Measurements from ENCODE around the gene SND1.

The SND1 gene

GRCh38 chr7:128033246-128033645 is 381.3 kb downstream of the SND1 start:
- peaks cover 0 to 3% of the 10 kb centered on the region in 2 donors for H3K4me1 ChIP-seq (ENCODE audit: control insufficient read depth in 2 of 2, insufficient read depth in 2 of 2, low read length in 2 of 2)
- no peak overlapping the region for H3K4me3 ChIP-seq (ENCODE audit: low read length in 2 of 2)
- H3K9me3 ChIP-seq (ENCODE audit: control insufficient read depth in 2 of 2, low read length in 2 of 2), result no peaks in the 10 kb centered on the region
- no peak overlapping the region for H3K9ac ChIP-seq (ENCODE audit: low read depth in 1 of 2, low read length in 2 of 2)
- H3K36me3 ChIP-seq (ENCODE audit: control insufficient read depth in 2 of 2, insufficient read depth in 2 of 2, low read length in 2 of 2), result peaks cover 0 to 5% of the 10 kb centered on the region in 2 donors
- peaks cover 9 to 10% of the 10 kb centered on the region in 2 donors for H3K27me3 ChIP-seq (ENCODE audit: control insufficient read depth in 2 of 2, insufficient read depth in 2 of 2, low read length in 2 of 2)
- no peak overlapping the region for H3K27ac ChIP-seq (ENCODE audit: low read depth in 2 of 2, low read length in 2 of 2)

GRCh38 chr7:128034825-128035224 is 382.8 kb downstream of the SND1 start:
- H3K27me3 ChIP-seq (ENCODE audit: control insufficient read depth in 2 of 2, insufficient read depth in 2 of 2, low read length in 2 of 2), result peaks cover 5 to 10% of the 10 kb centered on the region in 2 donors
- H3K4me1 ChIP-seq (ENCODE audit: control insufficient read depth in 2 of 2, insufficient read depth in 2 of 2, low read length in 2 of 2), result peaks cover 0 to 6% of the 10 kb centered on the region in 2 donors
- H3K9ac ChIP-seq (ENCODE audit: low read depth in 1 of 2, low read length in 2 of 2), result no peak overlapping the region
- no peak overlapping the region for H3K27ac ChIP-seq (ENCODE audit: low read depth in 2 of 2, low read length in 2 of 2)
- H3K4me3 ChIP-seq (ENCODE audit: low read length in 2 of 2), result no peak overlapping the region
- H3K9me3 ChIP-seq (ENCODE audit: control insufficient read depth in 2 of 2, low read length in 2 of 2), result no peaks in the 10 kb centered on the region
- H3K36me3 ChIP-seq (ENCODE audit: control insufficient read depth in 2 of 2, insufficient read depth in 2 of 2, low read length in 2 of 2), result no peaks in the 10 kb centered on the region

GRCh38 chr7:128035712-128036111 is 383.7 kb downstream of the SND1 start:
- Histone ChIP-seq H3K9me3 (ENCODE audit: control insufficient read depth in 2 of 2, low read length in 2 of 2) (no peaks in the 10 kb centered on the region), H3K27ac (ENCODE audit: low read depth in 2 of 2, low read length in 2 of 2) (no peak overlapping the region), H3K27me3 (ENCODE audit: control insufficient read depth in 2 of 2, insufficient read depth in 2 of 2, low read length in 2 of 2) (peaks cover 4 to 5% of the 10 kb centered on the region in 2 donors), H3K4me1 (ENCODE audit: control insufficient read depth in 2 of 2, insufficient read depth in 2 of 2, low read length in 2 of 2) (peaks cover 0 to 5% of the 10 kb centered on the region in 2 donors), H3K9ac (ENCODE audit: low read depth in 1 of 2, low read length in 2 of 2) (no peak overlapping the region), H3K36me3 (ENCODE audit: control insufficient read depth in 2 of 2, insufficient read depth in 2 of 2, low read length in 2 of 2) (no peaks in the 10 kb centered on the region), H3K4me3 (ENCODE audit: low read length in 2 of 2) (no peak overlapping the region)

GRCh38 chr7:128036226-128036940 is 384.4 kb downstream of the SND1 start:
- Histone ChIP-seq H3K4me3 (ENCODE audit: low read length in 2 of 2) (no peak overlapping the region), H3K9ac (ENCODE audit: low read depth in 1 of 2, low read length in 2 of 2) (no peak overlapping the region), H3K27ac (ENCODE audit: low read depth in 2 of 2, low read length in 2 of 2) (no peak overlapping the region), H3K36me3 (ENCODE audit: control insufficient read depth in 2 of 2, insufficient read depth in 2 of 2, low read length in 2 of 2) (no peaks in the 10 kb centered on the region), H3K27me3 (ENCODE audit: control insufficient read depth in 2 of 2, insufficient read depth in 2 of 2, low read length in 2 of 2) (peaks cover 4 to 5% of the 10 kb centered on the region in 2 donors), H3K4me1 (ENCODE audit: control insufficient read depth in 2 of 2, insufficient read depth in 2 of 2, low read length in 2 of 2) (peaks cover 0 to 5% of the 10 kb centered on the region in 2 donors), H3K9me3 (ENCODE audit: control insufficient read depth in 2 of 2, low read length in 2 of 2) (no peaks in the 10 kb centered on the region)

- Histone ChIP-seq H3K9ac (ENCODE audit: low read depth in 1 of 2, low read length in 2 of 2) (no peak overlapping the region), H3K4me3 (ENCODE audit: low read length in 2 of 2) (no peak overlapping the region), H3K27ac (ENCODE audit: low read depth in 2 of 2, low read length in 2 of 2) (no peak overlapping the region), H3K36me3 (ENCODE audit: control insufficient read depth in 2 of 2, insufficient read depth in 2 of 2, low read length in 2 of 2) (no peaks in the 10 kb centered on the region), H3K27me3 (ENCODE audit: control insufficient read depth in 2 of 2, insufficient read depth in 2 of 2, low read length in 2 of 2) (peaks cover 4 to 5% of the 10 kb centered on the region in 2 donors), H3K9me3 (ENCODE audit: control insufficient read depth in 2 of 2, low read length in 2 of 2) (no peaks in the 10 kb centered on the region), H3K4me1 (ENCODE audit: control insufficient read depth in 2 of 2, insufficient read depth in 2 of 2, low read length in 2 of 2) (peaks cover 0 to 5% of the 10 kb centered on the region in 2 donors)
Measured at GRCh38 chr7:128037081-128037480, 385.1 kb downstream of the SND1 start.

GRCh38 chr7:128037880-128038619 is 386.1 kb downstream of the SND1 start:
- Histone ChIP-seq H3K27me3 (ENCODE audit: control insufficient read depth in 2 of 2, insufficient read depth in 2 of 2, low read length in 2 of 2) (peaks cover 0 to 3% of the 10 kb centered on the region in 2 donors), H3K9ac (ENCODE audit: low read depth in 1 of 2, low read length in 2 of 2) (no peak overlapping the region), H3K9me3 (ENCODE audit: control insufficient read depth in 2 of 2, low read length in 2 of 2) (no peaks in the 10 kb centered on the region), H3K4me3 (ENCODE audit: low read length in 2 of 2) (no peak overlapping the region), H3K27ac (ENCODE audit: low read depth in 2 of 2, low read length in 2 of 2) (no peak overlapping the region), H3K36me3 (ENCODE audit: control insufficient read depth in 2 of 2, insufficient read depth in 2 of 2, low read length in 2 of 2) (no peaks in the 10 kb centered on the region), H3K4me1 (ENCODE audit: control insufficient read depth in 2 of 2, insufficient read depth in 2 of 2, low read length in 2 of 2) (peaks cover 0 to 5% of the 10 kb centered on the region in 2 donors)

GRCh38 chr7:128039544-128039953 is 387.6 kb downstream of the SND1 start:
- no peaks in the 10 kb centered on the region for H3K9me3 ChIP-seq (ENCODE audit: control insufficient read depth in 2 of 2, low read length in 2 of 2)
- H3K27ac ChIP-seq (ENCODE audit: low read depth in 2 of 2, low read length in 2 of 2), result no peak overlapping the region
- H3K9ac ChIP-seq (ENCODE audit: low read depth in 1 of 2, low read length in 2 of 2), result no peak overlapping the region
- H3K4me1 ChIP-seq (ENCODE audit: control insufficient read depth in 2 of 2, insufficient read depth in 2 of 2, low read length in 2 of 2), result peaks cover 2 to 5% of the 10 kb centered on the region in 2 donors
- peaks cover 0 to 4% of the 10 kb centered on the region in 2 donors for H3K36me3 ChIP-seq (ENCODE audit: control insufficient read depth in 2 of 2, insufficient read depth in 2 of 2, low read length in 2 of 2)
- H3K27me3 ChIP-seq (ENCODE audit: control insufficient read depth in 2 of 2, insufficient read depth in 2 of 2, low read length in 2 of 2), result no peaks in the 10 kb centered on the region
- H3K4me3 ChIP-seq (ENCODE audit: low read length in 2 of 2), result no peak overlapping the region

- Histone ChIP-seq H3K36me3 (ENCODE audit: control insufficient read depth in 2 of 2, insufficient read depth in 2 of 2, low read length in 2 of 2) (peaks cover 0 to 4% of the 10 kb centered on the region in 2 donors), H3K27ac (ENCODE audit: low read depth in 2 of 2, low read length in 2 of 2) (no peak overlapping the region)
Measured at GRCh38 chr7:128040205-128040604, 388.2 kb downstream of the SND1 start.

GRCh38 chr7:128041203-128041602 is 389.2 kb downstream of the SND1 start:
- Histone ChIP-seq H3K9ac (ENCODE audit: low read depth in 1 of 2, low read length in 2 of 2) (no peak overlapping the region), H3K27me3 (ENCODE audit: control insufficient read depth in 2 of 2, insufficient read depth in 2 of 2, low read length in 2 of 2) (no peaks in the 10 kb centered on the region), H3K27ac (ENCODE audit: low read depth in 2 of 2, low read length in 2 of 2) (no peak overlapping the region), H3K4me1 (ENCODE audit: control insufficient read depth in 2 of 2, insufficient read depth in 2 of 2, low read length in 2 of 2) (peaks cover 2 to 5% of the 10 kb centered on the region in 2 donors), H3K4me3 (ENCODE audit: low read length in 2 of 2) (no peak overlapping the region), H3K36me3 (ENCODE audit: control insufficient read depth in 2 of 2, insufficient read depth in 2 of 2, low read length in 2 of 2) (peaks cover 0 to 4% of the 10 kb centered on the region in 2 donors), H3K9me3 (ENCODE audit: control insufficient read depth in 2 of 2, low read length in 2 of 2) (no peaks in the 10 kb centered on the region)

More at GRCh38 chr7:128040205-128040604, 388.2 kb downstream of the SND1 start:
- Histone ChIP-seq H3K9ac (ENCODE audit: low read depth in 1 of 2, low read length in 2 of 2) (no peak overlapping the region), H3K4me3 (ENCODE audit: low read length in 2 of 2) (no peak overlapping the region), H3K4me1 (ENCODE audit: control insufficient read depth in 2 of 2, insufficient read depth in 2 of 2, low read length in 2 of 2) (peaks cover 2 to 5% of the 10 kb centered on the region in 2 donors), H3K27me3 (ENCODE audit: control insufficient read depth in 2 of 2, insufficient read depth in 2 of 2, low read length in 2 of 2) (no peaks in the 10 kb centered on the region), H3K9me3 (ENCODE audit: control insufficient read depth in 2 of 2, low read length in 2 of 2) (no peaks in the 10 kb centered on the region)

- H3K9me3 ChIP-seq (ENCODE audit: control insufficient read depth in 2 of 2, low read length in 2 of 2), result no peaks in the 10 kb centered on the region
- no peak overlapping the region for H3K9ac ChIP-seq (ENCODE audit: low read depth in 1 of 2, low read length in 2 of 2)
- no peak overlapping the region for H3K4me3 ChIP-seq (ENCODE audit: low read length in 2 of 2)
- peaks cover 2 to 5% of the 10 kb centered on the region in 2 donors for H3K4me1 ChIP-seq (ENCODE audit: control insufficient read depth in 2 of 2, insufficient read depth in 2 of 2, low read length in 2 of 2)
- H3K36me3 ChIP-seq (ENCODE audit: control insufficient read depth in 2 of 2, insufficient read depth in 2 of 2, low read length in 2 of 2), result peaks cover 0 to 4% of the 10 kb centered on the region in 2 donors
- H3K27ac ChIP-seq (ENCODE audit: low read depth in 2 of 2, low read length in 2 of 2), result no peak overlapping the region
- no peaks in the 10 kb centered on the region for H3K27me3 ChIP-seq (ENCODE audit: control insufficient read depth in 2 of 2, insufficient read depth in 2 of 2, low read length in 2 of 2)
Measured at GRCh38 chr7:128042012-128042411, 390.0 kb downstream of the SND1 start.

Data from mucosa of rectum (tissue), 2 donors.